ENCODE measurements around the gene UFL1.

Gene UFL1

GRCh38 chr6:96575359-96575758, 53.8 kb downstream of the UFL1 start:
- DNase-seq = no peak

- DNase-seq = no peak
Measured at GRCh38 chr6:96576221-96576620, 54.6 kb downstream of the UFL1 start.

GRCh38 chr6:96582021-96582420, 60.4 kb downstream of the UFL1 start:
- no peak for DNase-seq

GRCh38 chr6:96582436-96582835, 60.8 kb downstream of the UFL1 start:
- no peak for DNase-seq

GRCh38 chr6:96604420-96604819, 82.8 kb downstream of the UFL1 start:
- no peak for DNase-seq

Data from fibroblast of skin of abdomen (primary cell).